K562 (cell line): ENCODE results near the gene NBPF3. TPM values are rescaled to one million over a fixed set of nuclear protein-coding genes. Genes with fewer than 3 reads are reported as not detected.
A peak's percentile ranks its signal among the peaks of the same experiment; 100 is the strongest.

ENCODE experiments used
- polyA plus RNA-seq, 8 experiments: library from polyadenylated mRNA; depleted of rRNA in 4 of 8; stranded (reverse) in 5 of 8; unstranded in 3 of 8; fragments of >200 nt; fragmentation: Nextera tagmentation in 2 of 8; fragmentation: Illumina TruSeq in 1 of 8; extraction: Ambion mirVana in 2 of 8; extraction: Trizol in 1 of 8; gene quantifications; 2 replicates each; pipeline versions ENCODE4 v1.2.1 to v1.2.3, GENCODE V29; 2011 to 2014; ENCODE audit warnings: inconsistent platforms in 1 of 8, missing spikeins in 1 of 8
- total RNA-seq, 7 experiments: library from RNA; depleted of rRNA in 6 of 7; stranded (reverse); fragments of >200 nt in 6 of 7; fragmentation: Illumina TruSeq in 2 of 7; extraction: Trizol in 2 of 7; gene quantifications; 2 replicates each; pipeline versions ENCODE4 v1.2.1 to v1.2.3, GENCODE V29; 2011 to 2021; ENCODE audit warnings: low replicate concordance in 1 of 7
- TF ChIP-seq, protein P1 (sequence below), 2 experiments: fragments of 450-650 bp; formaldehyde crosslinking in 1 of 2; IDR thresholded peaks; 2 replicates each; pipeline versions ENCODE4 v1.4.0 to v1.6.1; 2014 to 2020; ENCODE audit warnings: mild to moderate bottlenecking in 2 of 2, borderline replicate concordance in 1 of 2, low read depth in 1 of 2
- TF ChIP-seq, protein P2 (sequence below): fragments of 450-650 bp; formaldehyde crosslinking; IDR thresholded peaks from 2 replicates; pipeline ENCODE4 v1.4.0; 2020; ENCODE audit warnings: mild to moderate bottlenecking, moderate library complexity

NBPF3 gene
- total and polyA plus RNA-seq, 9 of the 15 experiments (the other 6 are each of a cell fraction or from before 2014, with no cell fraction given): 1.5 to 7.3 (median 5.4) TPM

- TF ChIP-seq, protein P1, sequence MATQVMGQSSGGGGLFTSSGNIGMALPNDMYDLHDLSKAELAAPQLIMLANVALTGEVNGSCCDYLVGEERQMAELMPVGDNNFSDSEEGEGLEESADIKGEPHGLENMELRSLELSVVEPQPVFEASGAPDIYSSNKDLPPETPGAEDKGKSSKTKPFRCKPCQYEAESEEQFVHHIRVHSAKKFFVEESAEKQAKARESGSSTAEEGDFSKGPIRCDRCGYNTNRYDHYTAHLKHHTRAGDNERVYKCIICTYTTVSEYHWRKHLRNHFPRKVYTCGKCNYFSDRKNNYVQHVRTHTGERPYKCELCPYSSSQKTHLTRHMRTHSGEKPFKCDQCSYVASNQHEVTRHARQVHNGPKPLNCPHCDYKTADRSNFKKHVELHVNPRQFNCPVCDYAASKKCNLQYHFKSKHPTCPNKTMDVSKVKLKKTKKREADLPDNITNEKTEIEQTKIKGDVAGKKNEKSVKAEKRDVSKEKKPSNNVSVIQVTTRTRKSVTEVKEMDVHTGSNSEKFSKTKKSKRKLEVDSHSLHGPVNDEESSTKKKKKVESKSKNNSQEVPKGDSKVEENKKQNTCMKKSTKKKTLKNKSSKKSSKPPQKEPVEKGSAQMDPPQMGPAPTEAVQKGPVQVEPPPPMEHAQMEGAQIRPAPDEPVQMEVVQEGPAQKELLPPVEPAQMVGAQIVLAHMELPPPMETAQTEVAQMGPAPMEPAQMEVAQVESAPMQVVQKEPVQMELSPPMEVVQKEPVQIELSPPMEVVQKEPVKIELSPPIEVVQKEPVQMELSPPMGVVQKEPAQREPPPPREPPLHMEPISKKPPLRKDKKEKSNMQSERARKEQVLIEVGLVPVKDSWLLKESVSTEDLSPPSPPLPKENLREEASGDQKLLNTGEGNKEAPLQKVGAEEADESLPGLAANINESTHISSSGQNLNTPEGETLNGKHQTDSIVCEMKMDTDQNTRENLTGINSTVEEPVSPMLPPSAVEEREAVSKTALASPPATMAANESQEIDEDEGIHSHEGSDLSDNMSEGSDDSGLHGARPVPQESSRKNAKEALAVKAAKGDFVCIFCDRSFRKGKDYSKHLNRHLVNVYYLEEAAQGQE (IDR thresholded peaks at IDR 0.05; ENCODE audit: borderline replicate concordance): peak; percentile 73
- TF ChIP-seq, protein P1 (CRISPR knock-in tag; IDR thresholded peaks at IDR 0.05; ENCODE audit: low read depth): no peak
- TF ChIP-seq, protein P2, sequence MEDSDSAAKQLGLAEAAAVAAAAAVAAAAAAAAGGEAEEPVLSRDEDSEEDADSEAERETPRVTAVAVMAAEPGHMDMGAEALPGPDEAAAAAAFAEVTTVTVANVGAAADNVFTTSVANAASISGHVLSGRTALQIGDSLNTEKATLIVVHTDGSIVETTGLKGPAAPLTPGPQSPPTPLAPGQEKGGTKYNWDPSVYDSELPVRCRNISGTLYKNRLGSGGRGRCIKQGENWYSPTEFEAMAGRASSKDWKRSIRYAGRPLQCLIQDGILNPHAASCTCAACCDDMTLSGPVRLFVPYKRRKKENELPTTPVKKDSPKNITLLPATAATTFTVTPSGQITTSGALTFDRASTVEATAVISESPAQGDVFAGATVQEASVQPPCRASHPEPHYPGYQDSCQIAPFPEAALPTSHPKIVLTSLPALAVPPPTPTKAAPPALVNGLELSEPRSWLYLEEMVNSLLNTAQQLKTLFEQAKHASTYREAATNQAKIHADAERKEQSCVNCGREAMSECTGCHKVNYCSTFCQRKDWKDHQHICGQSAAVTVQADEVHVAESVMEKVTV (CRISPR knock-in tag): 0 out of 2 replicates have a peak, but pooled peaks have one; percentile 46
Observed at GRCh38 chr1:21468599-21468998, 28.7 kb downstream of the NBPF3 start (continued).
